ENCODE results near the gene MELK.

DNA sequence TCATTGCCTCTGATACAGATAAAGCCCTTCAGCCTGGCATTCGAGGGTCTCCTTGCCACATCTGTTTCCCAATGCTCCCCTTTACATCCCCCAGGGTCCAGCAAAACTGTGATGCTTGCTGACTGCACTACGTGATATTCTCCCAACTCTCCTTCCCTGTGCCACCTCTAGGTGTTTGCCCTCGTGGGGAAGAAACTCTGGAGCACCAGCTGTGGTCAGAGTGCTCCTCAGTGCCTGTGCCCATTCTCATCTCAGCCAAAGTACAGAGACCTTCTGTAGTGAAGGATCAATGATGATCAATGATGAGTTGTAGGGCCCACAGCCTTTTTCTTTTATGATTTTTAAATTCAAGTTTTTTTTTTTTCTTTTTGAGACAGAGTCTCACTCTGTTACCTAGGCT, 40.3 kb upstream of the MELK start:
- TF ChIP-seq HDAC2 (IDR thresholded peaks at IDR 0.05) = no peak
- TF ChIP-seq, protein P1, sequence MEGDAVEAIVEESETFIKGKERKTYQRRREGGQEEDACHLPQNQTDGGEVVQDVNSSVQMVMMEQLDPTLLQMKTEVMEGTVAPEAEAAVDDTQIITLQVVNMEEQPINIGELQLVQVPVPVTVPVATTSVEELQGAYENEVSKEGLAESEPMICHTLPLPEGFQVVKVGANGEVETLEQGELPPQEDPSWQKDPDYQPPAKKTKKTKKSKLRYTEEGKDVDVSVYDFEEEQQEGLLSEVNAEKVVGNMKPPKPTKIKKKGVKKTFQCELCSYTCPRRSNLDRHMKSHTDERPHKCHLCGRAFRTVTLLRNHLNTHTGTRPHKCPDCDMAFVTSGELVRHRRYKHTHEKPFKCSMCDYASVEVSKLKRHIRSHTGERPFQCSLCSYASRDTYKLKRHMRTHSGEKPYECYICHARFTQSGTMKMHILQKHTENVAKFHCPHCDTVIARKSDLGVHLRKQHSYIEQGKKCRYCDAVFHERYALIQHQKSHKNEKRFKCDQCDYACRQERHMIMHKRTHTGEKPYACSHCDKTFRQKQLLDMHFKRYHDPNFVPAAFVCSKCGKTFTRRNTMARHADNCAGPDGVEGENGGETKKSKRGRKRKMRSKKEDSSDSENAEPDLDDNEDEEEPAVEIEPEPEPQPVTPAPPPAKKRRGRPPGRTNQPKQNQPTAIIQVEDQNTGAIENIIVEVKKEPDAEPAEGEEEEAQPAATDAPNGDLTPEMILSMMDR (IDR thresholded peaks at IDR 0.05 in 2 of 3, conservative IDR thresholded peaks at IDR 0.05 in 1 of 3; ENCODE audit: control insufficient read depth in 2 of 3, extremely low read depth in 1 of 3, insufficient read depth in 1 of 3, low read depth in 3 of 3, low read length in 3 of 3) = no peak
- no peak for TF ChIP-seq POLR2AphosphoS5 (IDR thresholded peaks at IDR 0.05; ENCODE audit: low read length)
- TF ChIP-seq POLR2A (IDR thresholded peaks at IDR 0.05; ENCODE audit: low read depth, low read length) = no peak
- TF ChIP-seq, protein P2, sequence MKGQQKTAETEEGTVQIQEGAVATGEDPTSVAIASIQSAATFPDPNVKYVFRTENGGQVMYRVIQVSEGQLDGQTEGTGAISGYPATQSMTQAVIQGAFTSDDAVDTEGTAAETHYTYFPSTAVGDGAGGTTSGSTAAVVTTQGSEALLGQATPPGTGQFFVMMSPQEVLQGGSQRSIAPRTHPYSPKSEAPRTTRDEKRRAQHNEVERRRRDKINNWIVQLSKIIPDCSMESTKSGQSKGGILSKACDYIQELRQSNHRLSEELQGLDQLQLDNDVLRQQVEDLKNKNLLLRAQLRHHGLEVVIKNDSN (IDR thresholded peaks at IDR 0.05; ENCODE audit: borderline replicate concordance, extremely low read length, insufficient read depth, low read depth, low read length) = no peak
- no peak for TF ChIP-seq RFX5 (IDR thresholded peaks at IDR 0.05; ENCODE audit: low read depth, low read length)

Measured in GM12878 (cell line).